ENCODE data around the gene STH. TPM values are rescaled to one million over a fixed set of nuclear protein-coding genes. Genes with fewer than 3 reads are reported as not detected.

STH gene
- total and polyA plus RNA-seq, 10 of the 15 experiments (the other 5 are each of a cell fraction or from before 2014, with no cell fraction given), result not detected

GRCh38 chr17:46029627-46030026, 30.6 kb downstream of the STH start:
- CTCF ChIA-PET, result interaction anchor here (0.7 to 2.6 kb wide), 4 partner anchors 14 to 357 kb away, joined by 4 to 13 read pairs (median 8); no protein-coding TSS in a partner anchor
- H3K9me3 ChIP-seq (replicated peaks; ENCODE audit: control insufficient read depth, insufficient read depth, low read length), result no peaks in the 10 kb centered on the region
- WGBS (ENCODE audit: insufficient coverage, insufficient replicate concordance, low lambda C conversion rate, missing lambda C conversion rate), result 100% methylated on average over 6 of the region's 6 CpGs
- intact Hi-C loops (cut with micrococcal nuclease; ENCODE audit: unreplicated experiment) (no loop called here), in situ Hi-C loops (cut with MboI) (no loop called here)
- H3K27ac ChIP-seq (ENCODE audit: control insufficient read depth, insufficient read depth), result no peak overlapping the region
- H3K79me2 ChIP-seq (ENCODE audit: control insufficient read depth, insufficient read depth, low read length), result no peaks in the 10 kb centered on the region
- no peak overlapping the region for H3K4me2 ChIP-seq (ENCODE audit: control insufficient read depth, insufficient read depth)
- H3K27me3 ChIP-seq (replicated peaks in 1 of 2; ENCODE audit: control insufficient read depth in 2 of 2, insufficient read depth in 2 of 2, low read length in 1 of 2), result no peaks in the 10 kb centered on the region
- FAIRE-seq, result no peak
- no peak overlapping the region for H3K4me3 ChIP-seq
- H3K9ac ChIP-seq (ENCODE audit: control insufficient read depth, insufficient read depth, low read length), result no peak overlapping the region
- DNase-seq (ENCODE audit: low read depth, low spot score), result no peak
- no peak overlapping the region for H2AFZ ChIP-seq (ENCODE audit: control insufficient read depth, low read depth, low read length)
- POLR2A ChIA-PET, result no interaction called here
- H3K36me3 ChIP-seq (ENCODE audit: control insufficient read depth in 2 of 2, insufficient read depth in 2 of 2, low read length in 1 of 2), result peaks cover 23 to 32% of the 10 kb centered on the region in 2 experiments
- RAD21 ChIA-PET (ENCODE audit: unreplicated experiment), result interaction anchor here (0.7 kb wide), 1 partner anchor 116 kb away, joined by 4 read pairs; no protein-coding TSS in a partner anchor
- TF ChIP-seq CEBPB (IDR thresholded peaks at IDR 0.05; ENCODE audit: borderline replicate concordance in 1 of 2, low read depth in 2 of 2, low read length in 2 of 2) (no peak), BHLHE40 (IDR thresholded peaks at IDR 0.05; ENCODE audit: borderline replicate concordance in 1 of 2, low read depth in 2 of 2, low read length in 1 of 2) (no peak), MXI1 (IDR thresholded peaks at IDR 0.05; ENCODE audit: low read depth, low read length) (no peak), SRF (IDR thresholded peaks at IDR 0.05; ENCODE audit: low read depth in 2 of 2, low read length in 2 of 2) (no peak), HDAC2 (IDR thresholded peaks at IDR 0.05) (no peak), RCOR1 (conservative IDR thresholded peaks at IDR 0.05; ENCODE audit: low read depth, low read length) (no peak), TBL1XR1 (IDR thresholded peaks at IDR 0.05; ENCODE audit: low read depth, low read length) (no peak), ATF7 (IDR thresholded peaks at IDR 0.05; ENCODE audit: low read depth) (no peak), CBX5 (IDR thresholded peaks at IDR 0.05; ENCODE audit: low read depth) (no peak), NFXL1 (IDR thresholded peaks at IDR 0.05; ENCODE audit: borderline replicate concordance) (no peak), POLR2A (IDR thresholded peaks at IDR 0.05; ENCODE audit: low read depth, low read length) (no peak), ZSCAN29 (IDR thresholded peaks at IDR 0.05) (no peak), KDM1A (IDR thresholded peaks at IDR 0.05; ENCODE audit: borderline replicate concordance) (no peak), IRF4 (IDR thresholded peaks at IDR 0.05; ENCODE audit: low read depth, low read length) (no peak), SUPT20H (IDR thresholded peaks at IDR 0.05; ENCODE audit: borderline replicate concordance, control insufficient read depth, low read depth, low read length) (no peak), CREB1 (IDR thresholded peaks at IDR 0.05; ENCODE audit: low read depth) (no peak)
- no peaks in the 10 kb centered on the region for H4K20me1 ChIP-seq (ENCODE audit: control insufficient read depth, insufficient read depth)
- no TSS peak for BruUV-seq (replicated peaks)
- SMC1A ChIA-PET (ENCODE audit: uncharacterized antibody, unreplicated experiment), result interaction anchor here (0.7 to 1.8 kb wide), 4 partner anchors 10 to 157 kb away, joined by 3 to 9 read pairs (median 5); no protein-coding TSS in a partner anchor
- peaks cover 11% of the 10 kb centered on the region for H3K4me1 ChIP-seq (ENCODE audit: control insufficient read depth, insufficient read depth, low read length)
- no peak for ATAC-seq

Data from GM12878 (cell line).